Stimulated activated naive CD8-positive, alpha-beta T cell treated with anti-CD3 and anti-CD28 coated beads, Interleukin-15, Interleukin-2, amounts not matched to agents 100 ng/mL and 50 ng/mL, for 24 hours (primary cell): ENCODE data around the gene MIP.
"Not testable (repeated sequence)": the region's sequence is repeated elsewhere in the genome, so short reads cannot be mapped to it uniquely, and the experiment has no call there.

Source experiments
- H3K27ac Mint-ChIP-seq: one replicate; pipeline ENCODE4 v1.8.0; 2021; ENCODE audit warnings: mild to moderate bottlenecking, mixed read lengths
- H3K27me3 Mint-ChIP-seq: one replicate; pipeline ENCODE4 v1.8.0; 2021; ENCODE audit warnings: mixed read lengths
- H3K36me3 Mint-ChIP-seq: one replicate; pipeline ENCODE4 v1.8.0; 2021; ENCODE audit warnings: low read depth, mixed read lengths
- H3K4me1 Mint-ChIP-seq: one replicate; pipeline ENCODE4 v1.8.0; 2021; ENCODE audit warnings: low read depth, mixed read lengths
- H3K4me3 Mint-ChIP-seq: one replicate; pipeline ENCODE4 v1.8.0; 2021; ENCODE audit warnings: mild to moderate bottlenecking, mixed read lengths
- H3K9me3 Mint-ChIP-seq: one replicate; pipeline ENCODE4 v1.8.0; 2021; ENCODE audit warnings: mixed read lengths

The MIP gene

DNA sequence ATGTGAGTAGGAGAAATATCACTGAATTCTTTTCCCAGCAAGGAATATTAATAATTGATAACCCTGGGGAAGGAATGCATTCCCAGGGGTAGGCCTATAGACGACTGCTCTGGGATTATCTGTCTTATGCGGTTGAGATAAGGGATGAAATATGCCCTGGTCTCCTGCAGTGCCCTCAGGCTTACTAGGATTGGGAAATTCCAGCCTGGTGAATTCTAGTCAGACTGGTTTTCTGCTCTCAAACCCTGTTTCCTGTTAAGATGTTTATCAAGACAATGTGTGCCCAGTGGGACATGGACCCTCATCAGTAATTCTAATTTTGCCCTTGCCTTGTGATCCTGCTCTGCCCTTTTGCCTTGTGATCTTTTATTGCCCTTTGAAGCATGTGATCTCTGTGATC is 11.2 kb downstream of the MIP start:
- not testable (repeated sequence) for H3K4me3 Mint-ChIP-seq, H3K27me3 Mint-ChIP-seq, H3K4me1 Mint-ChIP-seq, H3K9me3 Mint-ChIP-seq, H3K27ac Mint-ChIP-seq
- peaks cover 48% of the 10 kb centered on the region for H3K36me3 Mint-ChIP-seq

DNA sequence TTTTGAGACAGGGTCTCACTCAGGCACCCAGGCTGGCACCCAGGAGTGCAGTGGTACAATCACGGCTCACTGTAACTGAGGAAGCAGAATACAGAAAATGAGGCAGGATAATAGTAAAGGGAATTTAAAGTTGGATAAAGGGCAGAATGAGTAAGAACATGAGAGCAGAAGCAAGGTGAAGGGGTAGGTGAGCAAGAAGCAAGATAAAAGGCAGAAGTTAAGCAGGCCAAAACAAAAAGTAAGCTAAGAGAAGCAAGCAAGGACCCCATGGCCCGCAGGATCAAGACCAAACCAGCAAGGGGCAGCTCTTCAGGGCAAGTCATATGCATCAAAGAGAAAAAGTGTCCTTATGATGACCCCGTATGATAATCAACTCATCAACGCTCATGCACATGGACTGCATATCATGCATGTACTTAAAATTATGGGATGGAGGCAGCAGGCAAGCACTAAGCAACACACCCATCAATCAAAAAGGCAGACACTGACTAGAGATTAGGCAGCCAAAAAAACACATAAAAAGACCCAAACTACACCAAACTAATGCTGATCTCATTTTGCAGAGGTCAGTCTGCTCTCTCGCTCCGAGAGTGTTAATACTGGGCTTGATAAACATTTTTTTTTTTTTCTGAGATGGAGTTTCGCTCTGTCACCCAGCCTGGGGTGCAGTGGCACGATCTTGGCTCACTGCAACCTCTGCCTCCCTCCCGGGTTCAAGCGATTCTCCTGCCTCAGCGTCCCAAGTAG is 16.9 kb downstream of the MIP start:
- Mint-ChIP-seq H3K27ac (no peak overlapping the region), H3K9me3 (no peaks in the 10 kb centered on the region), H3K27me3 (no peaks in the 10 kb centered on the region), H3K36me3 (peaks cover 32% of the 10 kb centered on the region), H3K4me1 (no peaks in the 10 kb centered on the region), H3K4me3 (no peak overlapping the region)

DNA sequence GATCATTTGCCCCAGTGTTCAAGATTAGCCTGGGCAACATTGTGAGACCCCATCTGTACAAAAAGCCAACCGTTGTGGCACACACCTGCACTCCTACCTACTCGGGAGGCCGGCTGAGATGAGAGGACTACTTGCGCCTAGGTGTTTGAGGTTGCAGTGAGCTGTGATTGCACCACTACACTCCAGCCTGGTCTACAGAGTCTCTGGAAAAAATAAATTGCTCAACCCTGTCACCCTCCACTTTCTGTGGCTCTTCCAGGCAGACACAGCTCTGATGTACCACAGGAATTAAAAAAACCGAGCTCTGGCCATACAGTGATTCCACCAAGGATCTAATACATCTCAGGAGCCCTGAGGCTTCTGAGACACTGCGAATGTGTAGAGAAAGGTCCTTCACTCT is 19.6 kb downstream of the MIP start:
- Mint-ChIP-seq H3K4me3 (no peak overlapping the region), H3K4me1 (no peaks in the 10 kb centered on the region), H3K27ac (no peak overlapping the region), H3K27me3 (no peaks in the 10 kb centered on the region), H3K9me3 (no peaks in the 10 kb centered on the region), H3K36me3 (peaks cover 39% of the 10 kb centered on the region)

DNA sequence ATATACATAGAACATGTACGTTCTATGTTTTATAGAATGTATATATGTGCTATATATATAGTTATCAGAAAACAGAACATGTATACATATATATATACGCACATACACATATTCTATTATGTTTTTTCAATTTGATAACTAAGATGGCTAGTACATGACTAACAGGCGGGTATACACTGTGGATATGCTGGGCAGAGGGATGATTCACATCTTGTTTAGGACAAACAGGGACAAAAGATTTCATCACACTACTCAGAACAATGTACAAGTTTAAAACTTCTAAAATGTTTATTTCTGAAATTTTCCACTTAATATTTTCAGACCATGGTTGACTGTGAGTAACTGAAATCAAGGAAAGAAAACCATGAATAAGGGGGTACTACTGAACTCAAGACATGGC is 22.6 kb downstream of the MIP start:
- H3K36me3 Mint-ChIP-seq: peaks cover 49% of the 10 kb centered on the region
- H3K27me3 Mint-ChIP-seq: no peaks in the 10 kb centered on the region
- no peak overlapping the region for H3K27ac Mint-ChIP-seq
- no peaks in the 10 kb centered on the region for H3K4me1 Mint-ChIP-seq
- H3K4me3 Mint-ChIP-seq: no peak overlapping the region
- no peaks in the 10 kb centered on the region for H3K9me3 Mint-ChIP-seq

DNA sequence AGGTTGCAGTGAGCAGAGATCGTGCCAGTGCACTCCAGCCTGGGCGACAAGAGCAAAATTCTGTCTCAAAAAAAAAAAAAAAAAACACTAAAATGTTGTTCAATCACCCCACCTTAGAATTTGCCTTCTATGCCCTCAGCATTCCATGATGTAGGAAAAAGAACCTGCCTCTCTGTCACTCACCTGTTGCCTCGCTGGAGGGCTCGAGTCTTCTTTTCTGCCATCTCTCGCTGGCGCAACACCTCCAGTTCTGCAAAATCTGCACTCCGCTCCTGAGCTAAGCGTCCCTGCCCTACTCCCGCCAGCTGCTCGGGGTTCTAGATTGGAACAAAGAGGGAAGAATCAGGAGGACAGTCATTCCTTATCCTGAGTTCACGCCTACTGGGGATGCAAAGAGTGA is 23.2 kb downstream of the MIP start:
- Mint-ChIP-seq H3K27ac (no peak overlapping the region), H3K9me3 (no peaks in the 10 kb centered on the region), H3K4me3 (no peak overlapping the region), H3K27me3 (no peaks in the 10 kb centered on the region), H3K36me3 (peaks cover 49% of the 10 kb centered on the region), H3K4me1 (no peaks in the 10 kb centered on the region)

DNA sequence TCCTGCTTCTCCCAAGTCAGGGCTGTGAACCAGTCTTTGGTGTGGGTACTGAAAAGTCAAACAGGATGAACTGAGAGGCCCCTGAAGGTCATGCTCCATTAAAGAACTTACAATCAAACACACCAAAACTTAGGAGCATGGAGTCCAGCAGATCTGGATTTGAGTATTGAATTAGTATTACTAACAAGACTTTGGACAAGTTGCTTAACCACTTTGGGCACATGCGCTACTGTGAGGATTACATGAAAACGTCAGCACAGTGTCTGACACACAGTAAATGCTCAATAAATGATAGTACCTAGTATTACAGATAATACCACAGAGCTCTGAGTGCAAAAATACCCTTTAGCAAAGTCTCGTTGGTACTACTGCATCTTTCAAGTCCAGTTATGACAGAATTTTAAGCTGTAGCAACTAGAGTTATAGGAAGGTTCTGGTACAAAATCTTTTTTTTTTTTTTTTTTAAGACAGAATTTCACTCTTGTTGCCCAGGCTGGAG is 28.5 kb downstream of the MIP start:
- Mint-ChIP-seq H3K27me3 (no peaks in the 10 kb centered on the region), H3K9me3 (no peaks in the 10 kb centered on the region), H3K4me3 (no peak overlapping the region), H3K27ac (no peak overlapping the region), H3K36me3 (peaks cover 61% of the 10 kb centered on the region), H3K4me1 (no peaks in the 10 kb centered on the region)

DNA sequence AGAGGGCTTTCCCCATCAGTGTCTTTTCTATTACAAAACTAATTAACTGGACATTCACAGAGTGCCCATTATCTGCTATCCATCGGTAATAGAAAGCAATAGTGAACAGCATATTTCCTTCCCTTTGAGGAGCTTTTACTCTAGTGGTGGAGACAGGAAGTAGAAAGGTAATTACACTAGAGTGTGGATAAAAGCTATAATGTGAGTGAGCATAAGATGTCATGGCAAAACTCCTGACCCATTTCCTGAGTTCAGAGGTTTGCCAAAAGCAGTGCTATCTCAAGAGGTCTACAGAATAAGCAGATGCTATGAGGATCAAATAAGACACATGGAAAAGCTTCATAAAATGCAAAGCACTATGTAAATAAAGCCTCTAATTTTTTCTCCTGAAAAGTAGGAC is 29.3 kb downstream of the MIP start:
- Mint-ChIP-seq H3K4me1 (no peaks in the 10 kb centered on the region), H3K27ac (no peak overlapping the region), H3K27me3 (no peaks in the 10 kb centered on the region), H3K4me3 (no peak overlapping the region), H3K9me3 (no peaks in the 10 kb centered on the region), H3K36me3 (peaks cover 64% of the 10 kb centered on the region)

DNA sequence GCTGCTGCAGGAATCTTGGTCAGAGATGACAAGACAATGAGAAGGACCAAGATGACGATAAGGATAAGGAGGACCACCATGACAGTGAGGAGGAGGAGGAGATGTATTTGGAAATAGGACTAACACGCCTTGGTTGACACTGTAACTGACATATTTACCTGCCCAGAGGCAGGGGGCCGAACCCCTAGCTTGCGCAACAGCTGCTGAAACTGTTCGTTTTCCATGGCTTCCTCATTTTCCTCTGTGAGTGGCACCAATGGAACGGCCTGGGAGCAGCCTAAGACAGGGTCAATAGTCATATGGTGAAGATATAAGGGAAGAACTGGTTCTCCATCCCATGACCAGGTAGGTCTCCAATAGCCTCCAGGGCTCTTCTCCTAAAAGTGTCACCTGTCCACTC is 34.0 kb downstream of the MIP start:
- Mint-ChIP-seq H3K27ac (peak overlapping the region; percentile 11), H3K4me3 (no peak overlapping the region), H3K36me3 (peaks cover 77% of the 10 kb centered on the region), H3K27me3 (no peaks in the 10 kb centered on the region), H3K9me3 (no peaks in the 10 kb centered on the region), H3K4me1 (no peaks in the 10 kb centered on the region)

DNA sequence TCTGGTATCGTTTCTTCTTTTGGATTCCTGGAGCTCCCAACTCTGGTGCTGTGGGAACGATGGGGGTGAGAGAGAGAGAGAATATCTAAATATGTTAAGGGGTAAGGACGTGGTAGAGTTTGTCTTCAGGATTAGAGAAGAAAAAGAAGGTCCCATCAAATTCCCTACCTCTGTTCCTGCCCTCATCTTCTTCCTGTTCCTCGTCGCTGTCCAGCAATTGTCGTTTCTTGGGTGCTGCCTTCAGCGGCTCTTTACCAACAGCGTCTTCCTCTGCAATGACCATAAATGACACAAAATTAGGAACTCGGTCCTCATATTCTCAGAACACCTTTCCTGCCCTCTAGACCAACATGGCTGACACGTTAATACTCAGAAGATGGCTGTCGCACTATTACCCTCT is 36.7 kb downstream of the MIP start:
- H3K4me3 Mint-ChIP-seq: no peak overlapping the region
- H3K27ac Mint-ChIP-seq: no peak overlapping the region
- no peaks in the 10 kb centered on the region for H3K9me3 Mint-ChIP-seq
- H3K27me3 Mint-ChIP-seq: no peaks in the 10 kb centered on the region
- peaks cover 60% of the 10 kb centered on the region for H3K36me3 Mint-ChIP-seq
- no peaks in the 10 kb centered on the region for H3K4me1 Mint-ChIP-seq

DNA sequence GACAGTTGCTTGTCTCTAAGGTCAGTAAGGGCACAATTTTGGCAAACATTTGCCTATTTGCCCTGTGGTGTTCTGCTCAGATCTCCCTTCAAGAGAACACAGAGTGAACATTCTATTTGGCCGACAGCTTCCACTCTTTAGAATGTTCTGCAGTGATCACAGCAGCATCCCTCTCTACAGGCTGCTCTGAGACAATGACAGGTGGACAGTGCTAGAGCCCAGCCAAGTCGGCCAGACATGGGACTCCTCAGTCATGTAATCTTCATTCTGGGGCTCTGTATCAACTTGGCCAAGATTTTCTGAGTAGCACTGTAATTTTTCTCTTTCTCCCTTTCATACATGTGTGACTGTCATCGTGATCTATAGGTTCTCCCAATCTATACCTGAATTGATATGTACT is 40.1 kb downstream of the MIP start:
- Mint-ChIP-seq H3K9me3 (no peaks in the 10 kb centered on the region), H3K4me3 (no peak overlapping the region), H3K4me1 (no peaks in the 10 kb centered on the region), H3K27ac (no peak overlapping the region), H3K36me3 (peaks cover 33% of the 10 kb centered on the region), H3K27me3 (no peaks in the 10 kb centered on the region)

DNA sequence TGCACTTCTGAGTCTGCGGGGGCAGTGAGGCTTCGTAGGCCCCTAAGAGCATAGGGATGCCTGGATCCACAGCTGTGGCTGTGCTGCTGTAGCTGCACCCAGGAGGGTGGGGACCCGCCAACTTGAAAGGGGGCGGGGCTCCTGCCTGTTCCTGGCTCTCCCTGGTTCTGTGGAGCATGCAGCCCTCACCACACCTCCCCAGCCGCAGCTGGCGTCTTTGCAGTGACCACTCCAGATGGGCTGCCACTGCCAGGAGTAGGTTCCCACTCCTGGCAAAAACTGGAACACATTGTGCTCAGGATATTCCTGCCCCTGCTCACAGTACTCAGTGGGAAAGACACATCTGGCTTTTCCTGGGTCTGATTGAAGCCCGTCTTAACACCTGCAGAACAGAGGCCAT is 41.1 kb downstream of the MIP start:
- Mint-ChIP-seq H3K36me3 (peaks cover 28% of the 10 kb centered on the region), H3K9me3 (no peaks in the 10 kb centered on the region), H3K4me1 (no peaks in the 10 kb centered on the region), H3K4me3 (no peak overlapping the region), H3K27me3 (no peaks in the 10 kb centered on the region), H3K27ac (no peak overlapping the region)

DNA sequence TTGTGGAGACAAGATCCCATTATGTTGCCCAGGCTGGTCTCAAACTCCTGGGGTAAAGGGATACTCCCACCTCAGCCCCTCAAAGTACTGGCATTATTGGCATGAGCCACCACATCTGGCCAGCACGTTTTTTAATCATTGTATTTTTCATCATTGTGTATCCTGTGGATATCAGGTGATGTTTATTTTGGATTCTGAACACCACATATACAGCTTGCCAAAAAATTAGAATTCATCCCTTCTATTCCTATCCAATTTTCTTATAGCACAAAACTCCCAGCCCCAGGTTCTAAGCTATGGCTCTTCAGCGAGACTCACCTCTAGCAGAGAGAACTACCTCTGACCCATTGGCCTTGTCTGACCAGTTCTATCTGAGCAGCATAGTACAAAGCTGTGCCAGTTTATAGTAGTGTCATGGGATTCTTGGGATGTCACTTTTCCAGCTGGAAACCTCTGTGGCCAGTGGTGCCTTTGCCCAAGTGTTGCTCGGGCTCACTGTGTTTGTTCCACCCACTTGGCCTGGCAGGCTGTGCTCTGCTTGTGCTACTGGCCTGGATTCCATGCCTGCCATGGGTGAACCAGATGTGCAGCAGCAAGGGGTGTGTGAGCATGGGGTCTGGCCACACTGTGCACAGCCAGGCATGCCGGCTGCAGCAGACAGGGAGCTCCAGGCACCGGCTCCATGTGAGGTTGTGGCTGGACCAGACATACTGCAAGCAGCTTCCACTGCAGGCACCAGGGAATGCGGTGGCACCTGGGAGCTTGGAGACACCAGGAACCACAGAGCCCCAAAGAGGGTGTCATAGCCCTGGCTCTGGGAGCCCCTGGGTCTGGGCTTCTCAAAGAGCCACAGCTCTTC is 42.4 kb downstream of the MIP start:
- H3K27me3 Mint-ChIP-seq: no peaks in the 10 kb centered on the region
- no peaks in the 10 kb centered on the region for H3K9me3 Mint-ChIP-seq
- no peak overlapping the region for H3K27ac Mint-ChIP-seq
- no peak overlapping the region for H3K4me3 Mint-ChIP-seq
- H3K4me1 Mint-ChIP-seq: no peaks in the 10 kb centered on the region
- H3K36me3 Mint-ChIP-seq: peaks cover 17% of the 10 kb centered on the region

DNA sequence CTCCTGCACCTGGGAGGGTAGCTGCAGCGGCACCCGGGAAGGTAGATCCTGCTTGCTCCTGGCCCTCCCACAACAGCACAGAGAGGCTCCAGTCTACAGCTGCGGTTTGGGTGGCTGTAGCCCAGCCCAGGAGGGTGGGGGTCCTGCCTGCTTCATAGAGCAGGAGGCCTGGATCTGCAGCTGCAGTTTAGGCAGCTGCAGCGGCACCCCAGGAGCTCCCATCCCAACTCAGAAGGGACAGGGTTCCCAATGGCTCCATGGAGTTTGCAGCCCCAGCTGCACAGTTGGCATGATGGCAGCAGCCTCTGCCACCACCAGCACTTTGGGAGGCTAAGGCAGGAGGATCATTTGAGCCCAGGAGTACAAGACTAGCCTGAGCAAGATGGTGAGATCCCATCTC is 43.7 kb downstream of the MIP start:
- Mint-ChIP-seq H3K9me3 (no peaks in the 10 kb centered on the region), H3K27me3 (no peaks in the 10 kb centered on the region), H3K4me1 (no peaks in the 10 kb centered on the region), H3K27ac (no peak overlapping the region), H3K4me3 (no peak overlapping the region), H3K36me3 (peaks cover 6% of the 10 kb centered on the region)

DNA sequence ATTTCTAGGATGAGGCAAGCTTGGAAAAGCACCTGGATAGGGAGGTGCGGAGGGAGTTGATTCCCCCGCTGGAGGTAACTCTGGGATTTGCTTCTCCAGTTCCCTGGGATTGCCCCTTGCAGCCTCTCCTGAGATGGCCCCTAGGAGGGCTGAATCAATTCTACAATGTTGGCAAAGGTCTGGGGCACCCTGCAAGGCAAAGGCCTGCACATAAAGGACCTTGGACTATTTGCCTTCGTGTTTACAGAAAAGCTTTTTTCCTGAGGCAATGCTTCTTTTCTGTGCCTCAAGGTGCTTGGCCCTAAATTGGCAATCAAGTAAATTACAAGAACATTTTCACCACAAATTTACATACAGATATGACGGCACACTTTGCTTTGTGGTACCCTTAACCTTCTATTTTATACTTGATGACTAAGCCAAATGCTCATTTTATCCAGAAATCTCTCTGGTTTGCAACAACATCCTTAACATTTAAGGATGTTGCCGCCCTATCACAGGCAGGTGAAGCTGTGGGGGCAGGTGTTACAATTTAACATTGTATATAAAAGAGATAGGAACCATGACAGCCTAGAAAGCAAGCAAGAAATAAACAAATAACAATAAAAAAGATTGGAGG is 45.5 kb downstream of the MIP start:
- no peak overlapping the region for H3K27ac Mint-ChIP-seq
- no peaks in the 10 kb centered on the region for H3K27me3 Mint-ChIP-seq
- H3K4me1 Mint-ChIP-seq: no peaks in the 10 kb centered on the region
- H3K9me3 Mint-ChIP-seq: no peaks in the 10 kb centered on the region
- no peak overlapping the region for H3K4me3 Mint-ChIP-seq
- no peaks in the 10 kb centered on the region for H3K36me3 Mint-ChIP-seq

DNA sequence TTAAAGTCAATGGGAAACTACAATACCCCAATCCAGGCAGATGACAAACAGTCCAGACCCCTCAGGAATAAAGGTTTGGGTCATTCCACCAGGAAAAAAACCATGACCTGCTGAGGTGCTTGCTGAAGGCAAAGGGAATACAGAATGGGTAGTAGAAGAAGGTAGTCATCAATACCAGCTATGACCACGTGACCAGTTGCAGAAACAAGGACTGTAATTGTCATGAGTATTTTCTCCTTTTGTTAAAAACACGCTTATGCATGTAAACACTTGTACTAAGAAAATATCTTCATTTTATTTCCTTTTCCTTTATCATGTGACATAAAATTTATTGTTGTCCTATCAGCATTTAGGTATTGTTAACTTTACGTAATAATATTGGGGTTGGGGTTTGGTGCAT is 50.2 kb downstream of the MIP start:
- H3K27ac Mint-ChIP-seq: not testable (repeated sequence)

More for the DNA sequence above, 50.2 kb downstream of the MIP start:
- not testable (repeated sequence) for H3K36me3 Mint-ChIP-seq, H3K4me3 Mint-ChIP-seq, H3K27me3 Mint-ChIP-seq, H3K9me3 Mint-ChIP-seq, H3K4me1 Mint-ChIP-seq
